Left renal pelvis (tissue), 4 donors: ENCODE measurements around the gene MICAL3. TPM values are rescaled to one million over a fixed set of nuclear protein-coding genes. Genes with fewer than 3 reads are reported as not detected.

Experiments used
- DNase-seq, 4 donors: peaks; one replicate each; pipeline ENCODE4 v3.0.0-alpha.2; 2013; ENCODE audit warnings: low read depth in 4 of 4, low spot score in 3 of 4
- polyA plus RNA-seq, 4 donors: library from polyadenylated mRNA; unstranded; fragments of 120-200 nt; gene quantifications; one replicate each; pipeline ENCODE4 v1.2.1, GENCODE V29; 2013; ENCODE audit not compliant: insufficient read length in 4 of 4

MICAL3 gene
- polyA plus RNA-seq, 4 donors, result 20.7 to 37.1 (median 34.1) TPM

DNA sequence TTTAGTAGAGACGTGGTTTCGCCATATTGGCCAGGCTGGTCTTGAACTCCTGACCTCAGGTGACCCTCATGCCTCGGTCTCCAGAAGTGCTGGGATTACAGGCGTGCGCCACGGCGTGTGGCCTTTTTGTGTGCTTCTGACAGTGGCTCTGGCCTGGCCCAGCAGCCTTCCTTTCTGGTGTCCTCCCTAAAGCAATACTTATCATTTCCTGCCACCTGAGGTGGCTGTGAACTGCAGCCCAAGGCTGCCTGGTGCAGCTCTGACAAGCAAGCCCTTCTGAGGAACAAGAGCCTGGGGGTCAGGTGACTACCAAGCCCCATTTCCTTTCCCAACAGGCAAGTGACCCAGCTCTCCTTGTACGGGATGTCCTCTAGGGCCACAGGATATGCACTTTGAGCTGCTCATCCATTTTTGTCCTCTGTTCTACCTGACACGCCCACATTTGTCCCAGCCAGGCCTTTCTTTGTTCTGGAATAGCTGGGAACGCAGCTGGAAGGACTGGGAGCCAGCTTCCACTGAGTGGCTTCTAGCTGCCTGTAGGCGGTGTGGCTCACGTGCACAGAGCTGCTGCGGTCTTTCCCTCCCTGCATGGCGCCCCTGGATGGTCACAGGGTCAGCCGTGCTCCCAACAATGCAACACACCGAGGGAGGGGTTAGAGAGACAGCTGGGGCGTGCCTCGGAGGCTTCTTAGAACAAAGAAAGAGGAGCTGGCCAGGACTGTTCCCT, 237.8 kb downstream of the MICAL3 start:
- no peak for DNase-seq

DNA sequence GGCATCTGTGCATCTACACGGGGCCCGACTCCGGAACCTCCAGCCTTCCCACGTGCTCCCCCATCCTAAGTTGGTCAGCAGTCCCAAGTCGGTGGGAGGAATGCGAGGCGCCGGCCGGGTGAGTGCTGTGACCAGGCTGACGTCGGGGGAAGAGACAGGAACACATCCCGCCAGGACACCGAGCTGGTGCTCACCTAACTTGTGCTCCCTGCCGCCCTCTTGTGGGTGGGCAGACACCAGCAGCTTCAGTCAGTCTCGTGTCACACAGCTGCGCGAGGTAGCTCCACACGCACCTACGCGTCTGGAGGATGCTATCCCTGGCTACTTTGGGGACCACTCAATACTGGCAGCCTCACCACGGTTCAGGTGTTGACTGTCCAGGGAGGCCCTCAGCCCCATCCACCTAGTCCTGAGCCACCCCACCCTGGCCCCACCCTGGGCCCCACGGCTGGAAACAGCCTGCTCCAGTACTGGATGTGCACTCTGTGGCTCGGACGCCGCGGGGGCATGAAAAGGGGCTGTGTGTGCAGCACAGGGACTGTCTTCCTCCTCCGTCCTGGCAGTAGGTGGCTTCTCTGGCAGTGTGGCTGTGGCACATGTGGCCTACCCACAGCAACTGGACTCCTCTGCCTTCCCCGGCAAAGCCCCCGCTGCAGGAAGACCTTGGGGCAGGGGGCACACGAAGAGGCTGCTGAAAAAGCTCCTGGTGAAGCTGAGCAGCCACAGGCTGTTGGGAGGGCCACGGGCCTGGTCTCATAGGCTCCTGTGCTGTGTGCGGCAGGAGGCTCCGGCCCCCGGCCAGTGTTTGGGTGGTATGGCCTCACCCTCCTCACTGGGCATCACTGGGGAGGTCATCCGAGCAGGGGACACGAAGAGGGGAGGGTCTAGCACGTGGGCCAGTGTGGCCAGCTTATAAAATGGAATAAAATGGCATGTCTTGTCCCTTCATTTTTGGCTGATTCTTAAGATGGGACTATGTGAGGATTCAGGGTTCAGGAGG, 238.9 kb downstream of the MICAL3 start:
- no peak for DNase-seq

DNA sequence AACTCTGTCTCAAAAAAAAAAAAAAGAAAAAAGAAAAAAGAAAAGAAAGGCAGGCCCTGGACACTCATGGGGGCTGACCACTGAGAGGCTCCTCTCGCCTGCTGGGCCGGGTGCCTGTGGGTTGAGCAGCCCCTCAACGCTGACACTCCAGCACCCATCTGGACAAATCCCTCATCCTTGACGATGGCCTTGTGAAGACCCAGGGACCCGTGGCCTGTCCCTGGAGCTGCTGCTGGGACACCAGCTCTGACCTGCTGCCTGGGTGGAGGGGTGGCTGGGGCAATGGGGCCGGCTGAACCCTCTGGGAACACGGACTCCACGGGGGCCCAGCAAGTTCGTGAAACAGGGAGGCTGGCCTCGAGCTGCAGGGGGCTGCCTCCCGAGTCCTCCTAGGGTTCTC, 239.6 kb downstream of the MICAL3 start:
- DNase-seq, result no peak

DNA sequence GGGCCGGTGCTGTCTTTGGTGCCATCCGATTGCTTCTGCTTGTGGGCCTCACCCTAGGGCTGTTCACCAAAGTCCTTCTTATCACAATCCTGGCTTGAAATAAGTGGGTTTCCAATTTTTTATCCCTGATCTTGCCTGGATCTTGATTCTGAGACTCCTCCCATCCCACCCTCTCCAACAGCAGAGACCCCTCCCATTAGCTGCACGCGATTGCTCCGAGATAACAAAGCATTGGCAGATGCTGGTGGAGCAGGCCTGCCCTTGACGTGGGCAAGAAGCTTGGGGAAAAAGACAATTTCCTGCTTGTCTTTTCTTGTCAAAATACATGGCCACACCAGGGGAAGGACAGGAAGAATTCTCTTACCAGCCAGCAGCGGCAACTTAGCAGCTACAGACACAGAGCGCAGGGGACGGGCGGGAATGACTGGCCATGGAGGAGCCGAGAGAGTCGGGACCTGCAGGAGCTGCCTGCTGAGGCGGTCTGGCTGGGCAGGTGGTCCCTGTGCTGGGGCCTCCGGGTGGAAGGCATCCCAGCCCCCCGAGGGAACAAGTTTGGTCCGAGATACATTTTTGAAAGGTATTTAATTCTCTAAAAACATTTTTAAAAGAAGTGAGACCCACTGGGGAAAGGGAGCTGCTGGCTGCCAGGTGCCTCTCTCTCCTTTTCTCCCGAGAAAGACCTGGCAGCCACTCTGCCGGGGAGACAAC, 240.4 kb downstream of the MICAL3 start:
- no peak for DNase-seq

DNA sequence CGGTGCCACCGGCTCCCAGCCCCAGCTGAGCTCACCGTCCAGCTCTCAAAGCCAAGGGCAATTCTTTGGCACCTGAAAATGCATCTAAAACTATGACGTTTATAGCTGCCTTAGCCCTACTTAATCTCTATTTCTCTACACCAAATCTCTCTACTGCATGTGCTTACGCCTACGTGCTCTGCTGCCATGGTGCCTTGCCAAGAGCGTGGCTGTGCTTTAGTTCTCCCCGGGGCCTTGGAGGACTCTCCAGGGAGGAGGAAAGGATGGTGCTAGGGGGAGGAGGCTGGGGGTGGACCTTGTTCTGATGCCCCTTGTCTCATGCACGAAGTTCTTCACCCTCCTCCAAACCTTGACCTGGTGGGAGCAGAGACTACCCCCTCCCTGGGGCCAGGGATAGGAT, 241.0 kb downstream of the MICAL3 start:
- no peak for DNase-seq

DNA sequence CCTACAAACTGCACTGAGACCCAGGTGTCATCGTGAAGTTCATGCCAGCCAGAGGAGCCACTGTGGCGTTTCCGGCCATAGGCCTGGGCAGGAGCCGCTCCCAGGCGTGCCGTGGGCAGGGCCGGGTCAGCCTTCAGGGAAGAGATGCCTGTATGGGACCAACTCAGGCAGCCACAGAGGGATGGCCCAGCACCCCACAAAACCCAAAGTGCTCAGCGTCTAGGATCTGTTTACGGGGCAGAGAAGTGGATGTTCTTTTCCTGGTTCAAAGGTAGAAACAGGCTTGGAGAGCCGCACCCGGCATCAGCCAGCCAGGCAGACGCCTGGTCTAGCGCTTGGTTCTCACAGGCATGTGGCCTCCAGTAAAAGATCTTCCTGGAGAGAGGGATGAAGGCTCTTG, 241.7 kb downstream of the MICAL3 start:
- DNase-seq, result no peak

DNA sequence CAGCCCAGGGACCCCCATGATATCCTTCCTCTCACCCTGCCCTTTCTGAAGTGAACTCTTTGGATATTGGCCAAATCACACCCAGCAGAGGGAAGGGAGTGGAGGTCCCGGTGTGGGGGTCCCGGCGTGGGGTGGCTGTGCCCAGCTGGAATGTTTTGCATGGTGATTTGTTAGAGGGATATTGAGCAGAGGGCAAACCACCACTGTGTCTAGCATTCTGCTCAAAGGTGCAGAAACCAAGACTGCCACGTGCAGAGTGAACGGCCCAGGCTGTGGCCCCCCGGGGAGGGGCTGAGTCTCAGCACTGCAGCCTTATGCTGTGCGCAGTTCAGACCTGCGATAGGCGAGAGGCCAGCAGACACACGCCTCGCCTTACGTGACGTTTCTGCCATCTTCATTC, 242.2 kb downstream of the MICAL3 start:
- DNase-seq, result no peak

DNA sequence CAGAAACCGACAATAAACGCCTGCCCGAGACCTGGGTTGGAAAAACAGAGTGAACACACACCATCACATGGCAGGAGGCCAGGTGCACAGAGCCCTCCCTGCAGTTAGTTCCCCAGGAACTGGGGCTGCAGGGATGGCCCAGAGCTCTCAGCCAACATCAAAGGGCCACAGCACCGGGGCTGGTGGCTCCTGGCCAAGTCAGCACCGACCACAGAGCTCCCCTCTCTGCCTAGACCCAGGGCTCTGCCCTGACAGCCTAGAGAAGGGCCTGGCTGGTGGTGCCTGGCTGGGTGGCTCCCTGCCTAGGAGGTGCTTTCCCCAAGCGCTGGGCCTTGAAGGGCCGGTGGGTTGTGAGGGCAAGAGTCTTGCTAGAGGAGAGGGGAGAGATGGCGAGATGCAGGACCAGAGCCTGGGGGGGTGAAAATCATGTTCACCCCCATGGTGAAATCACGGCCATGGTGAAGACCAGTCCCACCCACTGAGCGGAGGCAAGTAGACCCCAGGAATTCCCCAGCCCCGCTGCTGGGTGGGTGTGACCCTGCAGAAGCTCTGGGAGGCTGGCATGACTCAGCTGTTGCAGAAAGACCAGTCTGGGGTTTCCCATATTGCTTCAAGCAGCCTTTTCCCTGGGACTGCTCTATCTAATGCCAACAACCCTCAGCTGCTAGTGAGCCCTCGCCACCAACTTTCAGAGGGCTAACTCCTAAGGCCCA, 242.9 kb downstream of the MICAL3 start:
- no peak for DNase-seq

DNA sequence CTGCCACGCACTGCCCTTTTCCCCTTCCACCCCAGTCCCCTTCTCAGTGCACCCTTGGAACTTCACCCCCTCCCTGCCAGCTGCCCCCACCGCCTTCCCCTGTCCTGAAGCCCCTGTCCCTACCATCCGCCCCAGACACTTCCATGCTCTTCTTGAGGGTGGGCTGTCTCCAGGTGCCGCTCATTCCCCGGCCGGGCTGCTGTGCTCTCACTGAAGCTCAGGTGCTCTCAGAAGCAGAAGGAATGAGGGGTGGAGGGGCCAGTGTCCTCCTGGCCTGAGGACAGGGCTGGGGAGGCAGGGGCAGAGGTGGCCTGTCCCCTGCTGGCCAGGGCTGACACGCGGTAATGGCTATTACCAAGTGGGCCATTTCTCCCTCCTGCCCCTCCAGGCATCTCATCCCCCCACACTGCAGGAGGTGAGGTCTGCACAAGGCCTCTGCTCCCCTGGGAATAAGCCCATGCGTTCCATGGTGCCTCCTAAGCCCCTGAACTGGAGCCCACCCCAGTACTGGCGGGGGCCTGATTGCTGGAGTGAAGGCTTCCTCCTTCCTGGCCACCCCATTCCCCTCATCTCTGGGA, 243.5 kb downstream of the MICAL3 start:
- DNase-seq, result no peak

DNA sequence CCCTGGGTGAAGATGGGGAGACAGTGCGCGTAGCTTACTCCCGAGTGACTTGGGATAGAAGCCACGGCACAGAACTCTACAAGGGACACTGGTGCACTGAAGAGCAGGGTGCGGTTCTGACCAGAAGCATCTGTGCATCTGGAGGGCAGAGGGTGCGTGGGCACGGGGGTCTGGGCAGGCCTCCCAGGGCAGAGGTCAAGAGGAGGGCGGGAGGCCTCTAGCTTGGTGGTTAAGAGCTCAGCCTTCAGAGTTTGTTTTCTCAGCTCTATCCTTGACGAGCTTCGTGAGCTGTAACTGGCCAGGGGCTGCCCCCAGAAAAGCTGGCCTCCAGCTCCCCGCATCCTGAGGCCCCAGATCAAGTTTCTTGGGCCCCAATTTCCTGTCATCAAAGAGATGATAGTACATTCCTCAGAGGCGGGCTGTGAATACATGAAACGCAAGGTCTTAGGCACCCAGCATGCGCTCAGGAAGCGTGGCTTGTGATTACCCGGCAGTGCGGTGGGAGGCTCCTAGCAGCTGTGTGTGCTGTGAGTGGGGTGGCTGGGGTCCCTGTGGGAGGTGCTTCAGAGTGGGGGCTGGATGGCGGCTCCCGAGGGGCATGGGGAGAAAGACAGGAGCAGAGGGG, 244.1 kb downstream of the MICAL3 start:
- DNase-seq, result no peak

DNA sequence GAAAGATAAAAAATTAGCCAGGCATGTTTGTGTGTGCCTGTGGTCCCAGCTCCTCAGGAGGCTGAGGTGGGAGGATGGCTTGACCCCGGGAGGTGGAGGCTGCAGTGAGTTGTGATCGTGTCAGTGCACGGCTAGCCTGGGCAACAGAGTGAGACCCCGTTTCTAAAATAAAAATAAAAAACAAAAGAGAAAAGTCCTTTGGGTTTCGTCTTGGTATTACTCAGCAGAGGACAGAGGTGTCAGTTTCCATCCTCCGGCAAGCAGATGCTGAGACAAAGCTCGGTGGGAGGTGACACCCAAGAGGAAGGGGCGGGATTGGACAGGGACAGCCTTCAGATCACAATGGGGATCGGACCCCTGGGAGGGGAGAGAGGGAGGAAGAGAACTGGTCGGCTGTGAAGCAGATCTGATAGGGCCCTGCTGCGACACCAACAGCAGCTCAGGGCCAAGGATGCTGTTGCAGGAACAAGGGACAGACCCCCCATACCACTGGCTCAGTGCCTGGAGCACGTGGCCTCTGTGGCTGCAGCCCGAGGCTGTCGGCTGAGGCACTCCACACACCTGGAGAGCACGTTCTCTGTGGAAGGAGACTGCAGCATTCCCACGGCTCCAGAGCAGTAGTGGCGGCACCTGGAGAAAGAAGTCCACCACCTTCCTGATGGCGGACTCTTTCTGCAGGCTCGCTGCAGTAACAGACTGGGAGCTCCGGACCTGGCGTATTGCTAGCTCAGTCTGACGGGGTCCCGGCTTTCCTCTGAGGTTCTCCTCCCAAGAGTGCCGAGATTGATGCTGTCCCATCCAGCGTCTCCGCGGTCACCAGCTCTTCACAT, 244.9 kb downstream of the MICAL3 start:
- no peak for DNase-seq

DNA sequence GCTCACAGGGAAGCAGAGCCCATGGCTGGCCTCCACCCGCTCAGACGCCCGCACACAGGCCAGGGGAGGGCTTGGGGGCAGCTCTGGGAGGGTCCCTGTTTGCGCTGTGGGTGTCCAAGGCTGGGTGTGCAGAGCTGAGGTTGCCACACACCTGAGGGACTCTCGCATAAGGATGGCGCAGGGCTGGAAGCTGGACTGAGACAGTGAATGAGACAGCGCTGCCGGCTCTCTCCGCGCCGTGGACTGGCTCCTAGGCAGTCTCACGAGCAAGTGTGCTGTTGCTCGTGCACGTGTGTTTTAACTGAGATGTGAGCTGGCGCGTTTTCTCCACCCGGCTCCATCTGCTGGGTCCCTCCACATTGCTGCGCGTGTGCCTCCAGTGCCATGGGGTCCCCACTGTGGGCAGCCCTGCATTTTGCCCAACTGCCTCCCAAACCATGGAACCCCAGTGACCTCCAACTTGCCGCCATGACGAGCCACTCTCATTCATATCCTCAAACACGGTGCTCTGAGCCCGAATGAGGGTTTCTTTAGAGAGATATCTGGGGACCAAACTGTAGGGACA, 245.9 kb downstream of the MICAL3 start:
- DNase-seq, result no peak

DNA sequence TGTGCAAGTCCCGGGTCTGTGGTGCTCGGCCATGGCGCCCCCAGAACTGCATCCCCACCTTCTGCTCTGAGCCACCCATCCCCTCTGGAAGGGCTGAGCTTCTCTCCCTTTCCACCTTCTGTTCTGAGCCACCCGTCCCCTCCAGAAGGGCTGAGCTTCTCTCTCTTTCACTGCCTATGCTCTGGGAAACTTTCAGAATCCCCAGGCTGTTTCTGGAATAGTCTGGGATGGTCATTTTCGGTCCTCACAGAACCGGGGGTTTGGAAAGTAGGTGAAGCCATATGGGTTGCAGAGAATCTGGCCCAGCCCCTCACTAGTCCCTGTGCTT, 246.7 kb downstream of the MICAL3 start:
- DNase-seq, result no peak

DNA sequence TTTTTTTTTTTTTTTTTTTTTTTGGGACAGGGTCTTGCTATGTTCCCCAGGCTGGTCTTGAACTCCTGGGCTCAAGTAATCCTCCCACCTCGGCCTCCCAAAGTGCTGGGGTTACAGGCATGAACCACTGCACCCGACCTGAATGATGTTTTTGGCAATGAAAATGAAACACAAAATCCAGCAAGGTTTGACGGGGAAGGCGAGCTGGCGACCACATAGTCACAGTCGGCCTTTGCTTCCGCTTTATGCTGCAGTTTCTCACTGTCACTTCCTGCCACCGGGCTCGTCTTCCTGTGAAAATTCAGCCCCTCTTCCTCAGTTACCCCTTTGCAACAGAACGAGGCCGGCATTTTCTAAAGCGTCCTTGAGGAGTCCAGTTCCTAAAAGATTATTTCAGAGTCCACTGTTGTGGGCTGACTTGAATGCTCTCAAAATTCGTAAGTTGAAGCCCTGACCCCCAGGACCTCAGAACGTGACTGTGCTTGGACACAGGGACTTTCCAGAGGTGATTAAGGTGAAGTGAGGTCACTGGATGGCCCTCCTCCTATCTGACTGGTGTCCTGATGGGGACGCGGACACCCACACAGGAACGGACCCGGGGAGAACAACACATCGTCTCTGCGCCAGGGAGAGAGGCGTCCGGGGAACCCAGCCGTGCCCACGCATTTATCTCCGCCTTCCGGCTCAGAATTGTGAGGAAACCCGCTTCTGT, 247.2 kb downstream of the MICAL3 start:
- DNase-seq, result no peak

DNA sequence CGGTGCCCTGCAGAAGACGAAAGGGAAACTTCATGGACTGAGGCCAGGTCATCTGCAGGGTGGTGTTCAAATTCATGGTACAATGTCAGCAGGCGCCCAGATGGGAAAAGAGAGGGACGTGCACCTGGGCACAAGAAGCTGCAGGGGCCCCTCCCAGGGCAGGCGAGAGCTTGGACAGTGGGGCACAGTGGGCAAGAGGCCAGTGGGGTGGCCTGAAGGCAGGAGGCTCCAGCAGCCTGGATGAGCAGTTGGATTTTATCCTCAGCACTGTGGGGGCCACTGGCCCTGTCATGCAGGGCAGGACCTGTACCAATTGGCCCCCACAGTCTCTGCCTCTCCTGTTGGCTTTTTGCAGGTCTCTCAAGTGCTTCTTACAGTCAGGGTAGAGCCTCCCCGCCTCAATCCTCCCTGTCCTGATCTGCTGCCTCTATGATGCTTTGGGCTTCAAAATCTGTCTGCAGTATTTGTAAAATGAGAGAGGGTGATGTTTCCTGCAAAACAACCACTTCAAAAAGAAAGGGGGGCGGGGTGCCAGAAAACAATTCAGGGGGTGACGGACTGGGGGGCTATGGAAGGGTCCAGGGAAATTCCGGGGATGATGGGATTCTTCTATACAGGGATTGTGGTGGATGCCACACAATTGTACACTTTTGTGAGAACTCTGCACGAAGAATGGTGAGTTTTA, 248.4 kb downstream of the MICAL3 start:
- no peak for DNase-seq

DNA sequence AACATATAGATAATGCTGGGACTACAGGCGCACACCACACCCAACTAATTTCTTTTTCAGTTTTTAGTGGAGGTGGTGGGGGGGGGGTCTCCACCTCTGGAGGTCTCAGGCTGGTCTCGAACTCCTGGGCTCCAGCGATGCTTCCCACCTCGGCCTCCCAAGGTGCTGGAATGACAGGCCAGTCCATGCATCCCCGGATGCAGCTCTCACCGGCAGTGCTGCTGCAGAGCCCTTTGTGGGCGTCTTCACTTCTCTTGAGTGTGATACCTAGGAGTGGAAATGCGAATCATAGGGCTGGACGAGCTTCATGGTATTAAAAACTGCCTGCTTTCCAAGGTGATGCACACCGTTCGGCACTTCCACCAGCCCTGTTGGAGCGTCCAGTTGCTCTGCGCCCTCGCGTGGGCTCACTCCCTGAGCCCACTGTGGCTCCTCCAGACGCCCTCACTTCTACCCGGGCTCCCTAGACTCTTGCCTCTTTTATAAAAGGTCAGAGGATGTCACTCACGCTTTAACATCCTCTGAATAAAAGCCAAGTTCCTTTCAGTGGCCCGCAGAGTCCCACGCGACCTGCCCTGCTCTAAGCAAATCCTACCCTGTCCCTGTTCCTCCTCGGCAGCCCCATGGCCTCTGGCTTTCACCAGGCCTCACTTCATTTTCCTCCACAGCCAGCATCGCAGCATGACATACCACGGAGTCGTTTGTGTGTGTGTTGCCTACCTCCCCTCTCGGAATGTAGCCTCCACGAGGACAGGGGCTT, 249.3 kb downstream of the MICAL3 start:
- no peak for DNase-seq
